ENCODE data around the gene CORO1C.

The CORO1C gene

GRCh38 chr12:108613548-108613947, 117.8 kb downstream of the CORO1C start:
- DNase-seq = no peak

- DNase-seq = no peak
Observed at GRCh38 chr12:108612788-108613282, 118.5 kb downstream of the CORO1C start.

- DNase-seq = peak; percentile 51
Observed at GRCh38 chr12:108611884-108612415, 119.4 kb downstream of the CORO1C start.

- DNase-seq = no peak
Observed at GRCh38 chr12:108610856-108611605, 120.3 kb downstream of the CORO1C start.

GRCh38 chr12:108610336-108610815, 120.9 kb downstream of the CORO1C start:
- DNase-seq = no peak

GRCh38 chr12:108609537-108610335, 121.6 kb downstream of the CORO1C start:
- DNase-seq = no peak

- no peak for DNase-seq
Observed at GRCh38 chr12:108608616-108609015, 122.7 kb downstream of the CORO1C start.

GRCh38 chr12:108607981-108608600, 123.2 kb downstream of the CORO1C start:
- no peak for DNase-seq

- no peak for DNase-seq
Observed at GRCh38 chr12:108606492-108606891, 124.8 kb downstream of the CORO1C start.

- DNase-seq = no peak
Observed at GRCh38 chr12:108605690-108606406, 125.5 kb downstream of the CORO1C start.

- no peak for DNase-seq
Observed at GRCh38 chr12:108605000-108605689, 126.2 kb downstream of the CORO1C start.

- DNase-seq = no peak
Observed at GRCh38 chr12:108604208-108604941, 126.9 kb downstream of the CORO1C start.

GRCh38 chr12:108603743-108604142, 127.6 kb downstream of the CORO1C start:
- no peak for DNase-seq

- no peak for DNase-seq
Observed at GRCh38 chr12:108602976-108603704, 128.2 kb downstream of the CORO1C start.

GRCh38 chr12:108602209-108602705, 129.1 kb downstream of the CORO1C start:
- no peak for DNase-seq

- DNase-seq = no peak
Observed at GRCh38 chr12:108600702-108601007, 130.7 kb downstream of the CORO1C start.

GRCh38 chr12:108599948-108600701, 131.2 kb downstream of the CORO1C start:
- no peak for DNase-seq

- no peak for DNase-seq
Observed at GRCh38 chr12:108599541-108599940, 131.8 kb downstream of the CORO1C start.

GRCh38 chr12:108598553-108599250, 132.6 kb downstream of the CORO1C start:
- no peak for DNase-seq
